ENCODE measurements around the gene DEFB129. TPM values are rescaled to one million over a fixed set of nuclear protein-coding genes. Genes with fewer than 3 reads are reported as not detected.

The DEFB129 gene
- not detected in 2 replicates for total RNA-seq

GRCh38 chr20:226958-227357 lies at the start of gene DEFB129:
Gene DEFB129 (plus strand): TSS chr20:227258. CDS start chr20:227289, 31 bp downstream.

GRCh38 chr20:189611-190010 lies 37.4 kb upstream of the DEFB129 start, which contains the start of gene DEFB128:
Gene DEFB128 (minus strand): TSS chr20:189711. CDS start chr20:189623, 88 bp downstream.

GRCh38 chr20:257419-257818 lies 30.4 kb downstream of the DEFB129 start, which contains the start of gene DEFB132:
Gene DEFB132 (plus strand): TSS chr20:257724. CDS start chr20:257779, 55 bp downstream.

Other genes with a start within 250 kb of the DEFB129 start
- not detected in 2 replicates for gene DEFB125, start 139.6 kb upstream of the DEFB129 start, total RNA-seq
- not detected in 2 replicates for gene DEFB126, start 84.7 kb upstream of the DEFB129 start, total RNA-seq
- gene DEFB127, start 69.8 kb upstream of the DEFB129 start, total RNA-seq = not detected in 2 replicates
- not detected in 2 replicates for gene DEFB128, start 37.5 kb upstream of the DEFB129 start, total RNA-seq
- gene DEFB132, start 30.5 kb downstream of the DEFB129 start, total RNA-seq = not detected in 2 replicates
- 2.9 and 5.0 TPM in 2 replicates for gene C20orf96, start 63.5 kb downstream of the DEFB129 start, total RNA-seq
- 10.0 and 13.7 TPM in 2 replicates for gene ZCCHC3, start 70.3 kb downstream of the DEFB129 start, total RNA-seq
- gene SOX12, start 98.3 kb downstream of the DEFB129 start, total RNA-seq = 6.6 and 10.5 TPM in 2 replicates
- gene NRSN2, start 119.9 kb downstream of the DEFB129 start, total RNA-seq = 30.4 and 39.2 TPM in 2 replicates
- gene TRIB3, start 153.5 kb downstream of the DEFB129 start, total RNA-seq = 35.4 and 121 TPM in 2 replicates
- 76.3 and 88.0 TPM in 2 replicates for gene RBCK1, start 181.0 kb downstream of the DEFB129 start, total RNA-seq
- gene TBC1D20, start 235.3 kb downstream of the DEFB129 start, total RNA-seq = 57.3 and 63.1 TPM in 2 replicates

All from smooth muscle cell of the pulmonary artery (primary cell).